ENCODE data around the gene DMBX1. TPM values are rescaled to one million over a fixed set of nuclear protein-coding genes. Genes with fewer than 3 reads are reported as not detected.

Gene DMBX1
- total and polyA plus RNA-seq, 9 of the 15 experiments (the other 6 are each of a cell fraction or from before 2014, with no cell fraction given): 0.25 to 4.3 (median 1.0) TPM

- TF ChIP-seq ARID4B (CRISPR knock-in tag; IDR thresholded peaks at IDR 0.05): no peak
- no peak for TF ChIP-seq HDAC3 (IDR thresholded peaks at IDR 0.05; ENCODE audit: borderline replicate concordance, partially characterized antibody)
- TF ChIP-seq BRF2 (IDR thresholded peaks at IDR 0.05; ENCODE audit: borderline replicate concordance, insufficient read depth, insufficient read length): no peak
- TF ChIP-seq SUPT5H (IDR thresholded peaks at IDR 0.05): no peak
- TF ChIP-seq ZNF134 (CRISPR knock-in tag; conservative IDR thresholded peaks at IDR 0.05): no peak
- no peak for TF ChIP-seq PTTG1 (tag; IDR thresholded peaks at IDR 0.05; ENCODE audit: low read depth)
- no peak for TF ChIP-seq HBP1 (CRISPR knock-in tag; IDR thresholded peaks at IDR 0.05)
- TF ChIP-seq ILK (tag; IDR thresholded peaks at IDR 0.05; ENCODE audit: borderline replicate concordance, low read depth): no peak
- TF ChIP-seq ARID2 (IDR thresholded peaks at IDR 0.05): 0 out of 2 replicates have a peak, but pooled peaks have one; percentile 25
- TF ChIP-seq ELF2 (CRISPR knock-in tag; IDR thresholded peaks at IDR 0.05): no peak
- no peak for TF ChIP-seq NFRKB (IDR thresholded peaks at IDR 0.05; ENCODE audit: low read depth)
- no peak for TF ChIP-seq RBM15 (IDR thresholded peaks at IDR 0.05; ENCODE audit: insufficient read depth, low read length)
- TF ChIP-seq RHOXF2B (CRISPR knock-in tag; conservative IDR thresholded peaks at IDR 0.05): no peak
- no peak for TF ChIP-seq ZNF785 (CRISPR knock-in tag; IDR thresholded peaks at IDR 0.05)
- TF ChIP-seq PREB (CRISPR knock-in tag; IDR thresholded peaks at IDR 0.05): no peak
- TF ChIP-seq TARDBP (IDR thresholded peaks at IDR 0.05): no peak
- peak; percentile 64 for TF ChIP-seq CXXC5 (CRISPR knock-in tag; IDR thresholded peaks at IDR 0.05)
- no peak for TF ChIP-seq TBL1XR1 (IDR thresholded peaks at IDR 0.05; ENCODE audit: low read length in 2 of 2)
- no peak for TF ChIP-seq SRSF7 (optimal IDR thresholded peaks at IDR 0.05; ENCODE audit: low read depth, low read length)
These were observed 43.0 kb downstream of the DMBX1 start (continued) for GRCh38 chr1:46532498-46533178.
